GM18519 (cell line): Measurements from ENCODE around the gene C12orf57.
"Not testable (repeated sequence)": the region's sequence is repeated elsewhere in the genome, so short reads cannot be mapped to it uniquely, and the experiment has no call there.

ENCODE experiments used
- ATAC-seq: cut with Tn5 transposase; IDR thresholded peaks from one replicate; pipeline ENCODE4 v1.9.1; 2021; ENCODE audit warnings: mild to moderate bottlenecking, moderate library complexity; ENCODE audit not compliant: unreplicated experiment, low FRiP score

Gene C12orf57, protein sequence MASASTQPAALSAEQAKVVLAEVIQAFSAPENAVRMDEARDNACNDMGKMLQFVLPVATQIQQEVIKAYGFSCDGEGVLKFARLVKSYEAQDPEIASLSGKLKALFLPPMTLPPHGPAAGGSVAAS

GRCh38 chr12:6943722-6944380, at the start of gene C12orf57, which contains the start of gene RNU7-1:
C12orf57 (plus strand) TSS chr12:6944022; CDS start chr12:6944122, 100 bp downstream.
RNU7-1 (plus strand) TSS chr12:6943816.
- ATAC-seq: no peak

DNA sequence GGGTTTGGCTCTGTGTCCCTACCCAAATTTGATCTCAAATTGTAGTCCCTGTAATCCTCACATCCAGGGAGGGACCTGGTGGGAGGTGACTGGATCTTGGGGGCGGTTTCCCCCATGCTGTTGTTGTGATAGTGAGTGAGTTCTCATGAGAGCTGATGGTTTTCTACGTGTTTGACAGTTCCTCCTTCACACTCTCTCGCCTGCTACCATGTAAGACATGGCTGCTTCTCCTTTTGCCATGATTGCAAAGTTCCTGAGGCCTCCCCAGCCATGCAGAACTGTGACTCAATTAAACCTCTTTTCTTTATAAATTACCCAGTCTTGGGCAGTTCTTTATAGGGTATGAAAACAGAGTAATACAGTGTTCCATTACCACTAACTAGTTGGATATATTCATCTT, 49.5 kb upstream of the C12orf57 start:
- no peak for ATAC-seq

DNA sequence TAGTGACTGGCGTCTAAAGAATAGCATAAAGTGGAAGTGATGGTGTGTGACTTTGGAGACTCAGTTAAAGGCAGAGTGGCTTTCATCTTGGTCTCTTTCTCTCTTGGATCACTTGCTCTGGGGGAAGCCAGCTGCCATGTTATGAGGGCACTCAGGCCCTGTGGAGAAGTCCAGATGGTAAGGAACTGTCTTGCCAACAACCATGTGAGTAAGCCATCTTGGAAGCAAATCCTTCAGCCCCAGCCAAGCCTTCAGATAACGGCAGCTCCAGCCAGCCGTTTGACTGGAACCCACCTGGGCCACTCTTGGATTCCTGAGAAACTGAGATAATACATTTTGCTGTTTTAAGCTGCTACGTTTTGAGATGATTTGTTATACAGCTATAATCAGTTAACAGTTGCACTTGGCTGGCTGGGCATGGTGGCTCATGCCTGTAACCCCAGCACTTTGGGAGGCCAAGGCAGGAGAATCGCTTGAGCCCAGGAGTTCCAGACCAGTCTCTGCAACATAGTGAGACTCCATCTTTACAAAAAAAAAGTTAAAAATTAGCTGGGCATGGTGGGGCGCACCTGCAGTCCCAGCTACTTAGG, 46.9 kb upstream of the C12orf57 start:
- no peak for ATAC-seq

GRCh38 chr12:6899427-6899826, 44.4 kb upstream of the C12orf57 start:
- no peak for ATAC-seq

- no peak for ATAC-seq
These were observed 43.8 kb upstream of the C12orf57 start for GRCh38 chr12:6899837-6900519.

- ATAC-seq: no peak
These were observed 41.4 kb upstream of the C12orf57 start for GRCh38 chr12:6902448-6902847.

GRCh38 chr12:6903722-6904121, 40.1 kb upstream of the C12orf57 start:
- ATAC-seq: no peak

- peak; percentile 71 for ATAC-seq
These were observed 39.2 kb upstream of the C12orf57 start, which contains the start of gene LRRC23 for GRCh38 chr12:6904280-6905276. LRRC23 (plus strand) TSS chr12:6904822; CDS start chr12:6905634, 812 bp downstream.

DNA sequence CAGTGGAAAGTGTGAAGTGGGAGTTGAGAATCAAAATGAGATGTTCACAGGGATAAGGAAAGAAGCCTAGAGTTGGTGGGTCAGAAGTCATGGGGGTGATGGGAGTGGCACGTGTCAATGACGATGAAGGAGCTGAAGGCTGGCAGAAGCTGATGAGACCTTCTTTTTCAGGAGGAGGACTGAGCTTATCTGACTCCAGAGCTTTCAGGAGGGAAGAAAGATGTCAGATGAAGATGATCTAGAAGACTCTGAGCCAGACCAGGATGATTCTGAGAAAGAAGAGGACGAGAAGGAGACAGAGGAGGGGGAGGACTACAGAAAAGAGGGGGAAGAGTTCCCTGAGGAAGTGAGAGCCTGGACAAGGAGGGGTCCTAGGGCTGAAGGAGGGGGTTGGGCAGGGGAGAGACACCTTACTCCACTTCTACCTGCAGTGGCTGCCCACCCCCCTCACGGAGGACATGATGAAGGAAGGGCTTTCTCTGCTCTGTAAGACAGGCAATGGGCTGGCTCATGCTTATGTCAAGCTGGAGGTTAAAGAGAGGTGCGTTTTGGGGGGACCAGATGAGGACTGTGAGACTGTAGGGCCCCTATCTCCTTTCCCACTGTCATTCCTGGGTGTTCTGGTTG, 38.3 kb upstream of the C12orf57 start:
- no peak for ATAC-seq

DNA sequence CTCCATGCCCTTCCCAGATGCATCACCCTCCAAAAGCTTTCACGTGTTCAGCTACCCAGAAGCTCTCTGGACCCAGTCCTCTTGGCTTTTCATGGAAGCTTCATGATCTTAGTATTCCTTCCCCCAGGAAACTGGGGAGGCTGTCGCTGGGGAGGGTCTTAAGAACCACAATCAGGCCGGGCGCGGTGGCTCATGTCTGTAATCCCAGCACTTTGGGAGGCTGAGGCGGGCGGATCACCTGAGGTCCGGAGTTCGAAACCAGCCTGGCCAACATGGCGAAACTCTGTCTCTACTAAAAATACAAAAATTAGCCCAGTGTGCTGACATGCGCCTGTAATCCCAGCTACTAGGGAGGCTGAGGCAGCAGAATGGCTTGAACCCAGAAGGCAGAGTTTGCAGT, 35.7 kb upstream of the C12orf57 start:
- not testable (repeated sequence) for ATAC-seq

DNA sequence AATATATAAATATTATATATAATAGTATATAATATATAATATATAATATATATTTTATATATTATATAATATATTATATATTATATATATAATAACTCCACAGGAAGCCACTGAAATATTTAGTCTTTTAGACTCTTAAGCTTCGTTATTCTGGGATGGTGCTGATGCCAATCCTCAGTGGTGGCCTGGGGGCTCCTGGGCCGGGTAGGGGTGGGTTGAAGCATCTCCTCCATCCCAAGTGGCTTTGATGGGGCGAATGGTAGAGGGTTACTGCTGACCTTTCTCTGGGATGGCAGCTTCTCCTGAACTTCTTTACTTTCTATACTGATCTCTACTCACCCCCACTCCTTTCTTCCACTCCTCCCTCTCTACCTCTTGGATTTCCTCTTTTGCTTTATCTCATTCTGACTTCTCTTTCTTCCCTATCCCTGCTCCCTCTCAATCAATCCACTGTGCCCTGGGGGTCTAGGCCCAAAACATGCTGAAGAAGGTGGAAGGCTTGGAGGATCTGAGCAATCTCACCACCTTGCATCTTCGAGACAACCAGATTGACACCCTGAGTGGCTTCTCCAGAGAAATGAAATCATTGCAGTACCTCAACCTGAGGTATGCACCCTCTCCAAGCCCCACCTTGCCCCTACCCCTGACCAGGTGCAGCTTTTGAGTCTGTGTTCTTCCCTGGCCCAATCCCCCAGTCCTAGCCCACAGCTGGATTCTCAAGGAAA, 34.2 kb upstream of the C12orf57 start:
- ATAC-seq: no peak

DNA sequence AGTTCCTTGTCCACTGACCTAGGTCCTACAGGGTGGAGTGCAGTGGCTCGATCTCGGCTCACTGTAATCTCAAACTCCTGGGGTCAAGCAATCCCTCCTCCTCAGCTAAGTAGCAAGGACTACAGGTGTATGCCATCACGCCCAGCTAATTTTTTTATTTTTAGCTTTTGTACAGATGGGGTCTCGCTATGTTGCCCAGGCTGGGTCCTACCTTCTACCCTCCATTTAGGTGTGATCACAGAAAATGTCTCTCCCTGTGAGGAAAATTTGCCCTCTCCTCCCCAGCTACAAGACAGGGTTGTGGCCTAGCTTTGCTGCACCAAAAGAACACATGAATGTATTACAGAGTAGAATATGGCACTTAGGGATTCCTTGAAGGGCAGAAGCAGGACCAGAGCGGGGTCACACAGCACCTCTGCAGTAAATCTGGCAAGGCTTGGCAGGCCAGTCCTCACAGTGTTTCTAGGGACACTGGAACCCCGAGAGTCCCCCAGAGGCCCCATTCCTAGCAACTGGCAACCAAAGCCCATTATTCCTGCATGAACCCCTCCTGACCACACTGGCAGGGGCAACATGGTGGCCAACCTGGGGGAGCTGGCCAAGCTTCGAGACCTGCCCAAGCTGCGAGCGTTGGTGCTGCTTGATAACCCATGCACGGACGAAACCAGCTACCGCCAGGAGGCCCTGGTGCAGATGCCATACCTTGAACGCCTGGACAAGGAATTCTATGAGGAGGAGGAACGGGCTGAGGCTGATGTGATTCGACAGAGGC, 31.5 kb upstream of the C12orf57 start:
- ATAC-seq: no peak

GRCh38 chr12:6914246-6914946, 29.4 kb upstream of the C12orf57 start, which contains the start of gene ENO2:
ENO2 (plus strand) TSS chr12:6914580; CDS start chr12:6915833, 1,253 bp downstream.
- no peak for ATAC-seq

GRCh38 chr12:6914947-6915788, 28.7 kb upstream of the C12orf57 start:
- ATAC-seq: no peak

GRCh38 chr12:6915789-6916285, 28.0 kb upstream of the C12orf57 start:
- no peak for ATAC-seq

- ATAC-seq: no peak
These were observed 27.2 kb upstream of the C12orf57 start for GRCh38 chr12:6916426-6917200.
